HFF-Myc (cell line): ENCODE measurements around the gene TBCD.
A peak's percentile ranks its signal among the peaks of the same experiment; 100 is the strongest.
"Not testable (repeated sequence)": the region's sequence is repeated elsewhere in the genome, so short reads cannot be mapped to it uniquely, and the experiment has no call there.

Experiments
- DNase-seq: peaks from one replicate; pipeline ENCODE4 v3.0.0-alpha.2; 2011; ENCODE audit warnings: low read depth; ENCODE audit errors: extremely low read depth
- H3K4me3 ChIP-seq: replicated peaks from 2 replicates; pipeline ENCODE4 v1.5.1; 2011; ENCODE audit warnings: low read depth, mild to moderate bottlenecking, control low read depth, low read length
- TF ChIP-seq, protein P1 (sequence below): IDR thresholded peaks from 2 replicates; pipeline ENCODE4 v1.5.1; 2012; ENCODE audit warnings: mild to moderate bottlenecking, low read depth, low read length, control low read depth; ENCODE audit errors: missing control alignments

The TBCD gene

DNA sequence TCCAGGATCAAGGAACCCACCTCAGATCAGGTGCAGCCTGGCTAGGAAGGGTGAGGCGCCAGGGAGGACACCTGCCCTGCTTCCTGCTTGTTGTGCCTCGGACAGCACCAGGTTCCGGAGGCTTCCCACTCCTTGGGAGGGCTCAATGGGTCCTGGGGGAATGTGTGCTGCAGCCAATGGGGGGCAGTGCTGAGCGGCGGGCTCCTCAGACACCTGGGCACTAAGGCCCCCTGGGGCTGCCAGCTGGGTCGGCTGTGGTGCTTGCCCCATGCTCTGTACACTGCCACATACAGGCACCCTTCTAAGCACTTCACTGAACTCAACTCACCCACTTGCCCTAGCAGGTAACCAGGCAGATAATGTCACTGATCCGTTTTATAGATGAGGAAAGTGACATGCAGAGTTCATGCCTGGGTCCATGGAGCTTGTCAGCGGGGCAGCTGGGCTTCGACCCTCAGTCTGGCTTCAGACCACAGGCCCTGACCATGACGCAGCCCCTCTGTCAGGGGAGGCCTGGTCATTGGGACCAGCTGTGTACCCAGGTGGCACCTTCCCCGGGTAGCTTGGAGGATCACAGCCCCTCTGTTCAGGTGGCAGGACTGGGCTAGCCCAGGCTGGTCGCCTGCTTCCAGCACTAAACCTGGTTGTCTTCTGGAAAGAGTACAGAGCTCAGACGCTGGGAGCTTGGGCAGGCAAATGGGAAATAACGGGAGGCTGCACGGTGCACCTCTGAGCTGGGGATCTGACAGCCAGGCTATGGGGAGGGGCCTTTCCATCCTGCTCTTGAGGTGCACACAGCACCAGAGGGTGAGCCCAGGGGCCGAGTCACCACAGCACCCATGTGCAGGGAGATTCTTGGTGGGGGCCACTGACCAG is 8.3 kb upstream of the TBCD start:
- no peak for DNase-seq
- TF ChIP-seq, protein P1, sequence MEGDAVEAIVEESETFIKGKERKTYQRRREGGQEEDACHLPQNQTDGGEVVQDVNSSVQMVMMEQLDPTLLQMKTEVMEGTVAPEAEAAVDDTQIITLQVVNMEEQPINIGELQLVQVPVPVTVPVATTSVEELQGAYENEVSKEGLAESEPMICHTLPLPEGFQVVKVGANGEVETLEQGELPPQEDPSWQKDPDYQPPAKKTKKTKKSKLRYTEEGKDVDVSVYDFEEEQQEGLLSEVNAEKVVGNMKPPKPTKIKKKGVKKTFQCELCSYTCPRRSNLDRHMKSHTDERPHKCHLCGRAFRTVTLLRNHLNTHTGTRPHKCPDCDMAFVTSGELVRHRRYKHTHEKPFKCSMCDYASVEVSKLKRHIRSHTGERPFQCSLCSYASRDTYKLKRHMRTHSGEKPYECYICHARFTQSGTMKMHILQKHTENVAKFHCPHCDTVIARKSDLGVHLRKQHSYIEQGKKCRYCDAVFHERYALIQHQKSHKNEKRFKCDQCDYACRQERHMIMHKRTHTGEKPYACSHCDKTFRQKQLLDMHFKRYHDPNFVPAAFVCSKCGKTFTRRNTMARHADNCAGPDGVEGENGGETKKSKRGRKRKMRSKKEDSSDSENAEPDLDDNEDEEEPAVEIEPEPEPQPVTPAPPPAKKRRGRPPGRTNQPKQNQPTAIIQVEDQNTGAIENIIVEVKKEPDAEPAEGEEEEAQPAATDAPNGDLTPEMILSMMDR = no peak
- no peak overlapping the region for H3K4me3 ChIP-seq

DNA sequence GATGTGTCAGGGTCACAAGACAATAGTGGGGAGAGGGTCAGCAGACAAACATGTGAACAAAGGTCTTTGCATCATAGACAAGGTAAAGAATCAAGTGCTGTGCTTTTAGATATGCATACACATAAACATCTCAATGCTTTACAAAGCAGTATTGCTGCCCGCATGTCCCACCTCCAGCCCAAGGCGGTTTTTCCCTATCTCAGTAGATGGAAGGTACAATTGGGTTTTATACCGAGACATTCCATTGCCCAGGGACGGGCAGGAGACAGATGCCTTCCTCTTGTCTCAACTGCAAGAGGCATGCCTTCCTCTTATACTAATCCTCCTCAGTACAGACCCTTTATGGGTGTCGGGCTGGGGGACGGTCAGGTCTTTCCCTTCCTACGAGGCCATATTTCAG is 7.1 kb upstream of the TBCD start:
- H3K4me3 ChIP-seq, DNase-seq: not testable (repeated sequence)

DNA sequence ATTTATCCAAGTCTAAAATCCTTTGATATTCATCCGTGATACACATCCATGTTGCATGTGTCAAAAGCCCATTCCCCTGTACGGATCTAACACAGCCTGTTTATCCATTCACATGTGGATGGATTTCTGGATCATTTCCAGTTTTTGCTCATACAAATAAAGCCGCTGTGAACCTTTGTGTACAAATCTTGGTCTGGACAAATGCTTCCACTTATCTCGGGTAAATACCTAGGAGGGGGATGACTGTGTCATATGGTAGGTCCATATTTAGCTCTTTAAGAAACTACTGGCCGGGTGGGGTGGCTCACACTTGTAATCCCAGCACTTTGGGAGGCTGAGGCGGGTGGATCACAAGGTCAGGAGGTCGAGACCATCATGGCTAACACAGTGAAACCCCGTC is 6.3 kb upstream of the TBCD start:
- H3K4me3 ChIP-seq = no peak overlapping the region
- TF ChIP-seq, protein P1 = no peak
- no peak for DNase-seq

DNA sequence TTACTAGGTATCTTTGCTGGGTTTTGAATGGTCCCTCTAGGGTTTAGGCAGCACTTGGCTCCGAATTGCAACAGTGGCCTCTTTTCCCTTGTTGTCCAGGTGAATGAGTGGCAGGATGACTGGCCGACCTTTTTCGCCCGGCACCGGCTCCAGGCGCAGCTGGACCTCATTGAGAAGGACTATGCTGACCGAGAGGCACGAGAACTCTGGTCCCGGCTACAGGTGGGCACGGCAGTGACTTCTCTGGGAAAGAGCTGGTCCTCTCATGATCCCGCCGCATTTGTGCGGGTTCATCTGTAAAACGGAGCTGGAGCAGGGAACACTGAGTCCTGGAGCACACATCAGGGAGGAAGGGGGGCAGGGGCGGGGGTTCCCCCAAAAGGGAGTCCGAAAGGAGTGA is 3.1 kb upstream of the TBCD start:
- TF ChIP-seq, protein P1 = no peak
- no peak overlapping the region for H3K4me3 ChIP-seq
- no peak for DNase-seq

DNA sequence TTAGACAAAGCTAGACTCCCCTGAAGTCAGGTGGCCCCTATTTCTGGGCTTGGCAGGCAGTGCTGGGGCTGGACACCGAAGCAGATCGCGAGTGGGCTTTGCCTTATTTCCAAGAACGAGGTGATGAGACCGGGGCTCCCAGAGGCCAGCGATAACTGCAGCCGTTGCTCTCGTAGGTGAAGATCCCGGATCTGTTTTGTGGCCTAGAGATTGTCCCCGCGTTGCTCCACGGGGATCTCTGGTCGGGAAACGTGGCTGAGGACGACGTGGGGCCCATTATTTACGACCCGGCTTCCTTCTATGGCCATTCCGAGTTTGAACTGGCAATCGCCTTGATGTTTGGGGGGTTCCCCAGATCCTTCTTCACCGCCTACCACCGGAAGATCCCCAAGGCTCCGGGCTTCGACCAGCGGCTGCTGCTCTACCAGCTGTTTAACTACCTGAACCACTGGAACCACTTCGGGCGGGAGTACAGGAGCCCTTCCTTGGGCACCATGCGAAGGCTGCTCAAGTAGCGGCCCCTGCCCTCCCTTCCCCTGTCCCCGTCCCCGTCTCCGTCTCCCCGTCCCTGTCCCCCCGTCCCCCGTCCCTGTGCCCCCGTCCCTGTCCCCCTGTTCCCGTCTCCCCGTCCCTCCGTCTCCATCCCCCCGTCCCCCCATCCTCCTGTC is 1.5 kb upstream of the TBCD start:
- H3K4me3 ChIP-seq = no peak overlapping the region
- TF ChIP-seq, protein P1 = no peak
- DNase-seq = no peak

DNA sequence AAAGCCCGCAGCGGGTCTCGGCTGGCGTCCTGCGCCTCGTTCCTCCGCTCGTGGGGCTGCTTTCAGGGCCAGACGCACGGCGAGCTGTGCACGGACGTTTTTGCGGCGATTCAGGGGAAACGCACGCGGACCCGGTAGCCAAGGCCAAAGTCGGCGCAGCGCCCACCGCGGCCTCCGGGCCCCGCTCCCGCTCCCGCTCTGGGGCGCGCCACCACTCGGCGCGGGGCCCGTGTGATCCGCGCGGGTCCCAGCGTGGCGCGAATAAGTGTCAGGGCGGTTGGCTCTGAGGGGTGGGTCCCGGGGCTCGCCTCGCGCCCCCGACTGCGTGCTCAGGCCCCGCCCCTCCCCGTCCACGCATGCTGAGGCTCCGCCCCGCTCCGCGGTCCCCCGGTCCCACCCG is 694 bp upstream of the TBCD start:
- DNase-seq = no peak
- peak overlapping the region; percentile 43 for H3K4me3 ChIP-seq
- TF ChIP-seq, protein P1 = no peak

DNA sequence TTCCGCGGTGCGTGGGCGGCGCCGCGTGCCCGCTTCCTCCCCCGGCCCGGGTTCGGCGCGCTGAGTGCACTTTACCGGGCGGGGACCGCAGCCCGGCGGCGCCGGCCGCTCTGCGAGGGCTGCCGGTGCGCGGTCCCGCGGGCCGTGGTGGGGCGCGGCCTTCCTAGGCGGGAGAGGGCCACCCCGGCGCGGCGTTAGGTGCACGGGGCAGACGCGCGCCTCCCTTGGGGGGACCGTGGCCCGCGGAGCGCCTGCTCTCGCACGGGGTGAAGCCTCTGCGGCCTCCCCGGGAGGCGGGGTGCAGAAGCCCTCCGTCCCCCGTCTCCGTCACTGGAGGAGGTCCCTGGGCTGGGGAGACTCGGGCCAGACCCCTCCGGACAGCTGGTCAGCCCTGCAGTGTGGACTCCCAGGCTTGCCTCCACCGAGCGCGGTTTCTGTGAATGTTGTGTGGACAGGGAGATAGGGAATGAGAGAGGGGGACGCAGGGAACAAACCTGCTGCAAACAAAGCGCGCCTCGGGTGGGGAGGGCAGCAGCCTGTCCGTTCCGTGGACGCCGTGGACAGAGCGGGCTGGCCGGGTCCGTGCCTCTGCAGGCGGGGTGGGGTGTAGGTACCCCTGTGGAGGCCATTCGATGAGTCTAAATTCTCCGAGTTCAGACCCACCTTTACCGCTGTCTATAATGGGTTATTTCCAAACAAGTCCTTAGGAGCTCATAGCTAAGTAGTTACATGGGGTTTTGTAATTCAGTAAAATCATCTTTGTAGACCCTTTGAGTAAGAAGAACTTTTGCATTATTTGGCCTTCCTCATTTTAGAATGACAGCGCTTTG is 721 bp downstream of the TBCD start:
- TF ChIP-seq, protein P1 = no peak
- peak overlapping the region; percentile 85 for H3K4me3 ChIP-seq
- no peak for DNase-seq
